Activated T-cell treated with anti-CD3 and anti-CD28 coated beads for 1 hour (primary cell): Measurements from ENCODE around the gene GNLY.

Source experiments
- DNase-seq: peaks from one replicate; pipeline ENCODE4 v3.0.0-alpha.2; 2020; ENCODE audit warnings: low read depth

The GNLY gene

DNA sequence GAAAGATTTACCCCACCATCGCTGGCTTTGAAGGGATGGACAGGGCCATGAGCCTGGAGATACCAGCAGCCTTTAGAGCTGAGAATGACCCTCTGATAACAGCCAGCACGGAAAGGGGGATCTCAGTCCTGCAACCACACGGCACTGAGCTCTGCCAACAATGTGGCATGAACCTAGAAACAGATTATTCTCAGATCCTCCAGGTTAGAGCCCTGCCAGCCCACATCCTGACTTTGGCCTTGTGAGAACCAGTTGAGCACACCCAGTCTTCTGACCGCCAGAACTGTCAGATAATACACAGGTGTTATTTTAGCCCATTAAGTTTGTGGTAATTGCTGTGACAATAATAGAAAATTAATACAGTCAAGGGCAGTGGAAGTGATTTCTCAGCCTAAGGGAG, 9.4 kb upstream of the GNLY start:
- no peak for DNase-seq

DNA sequence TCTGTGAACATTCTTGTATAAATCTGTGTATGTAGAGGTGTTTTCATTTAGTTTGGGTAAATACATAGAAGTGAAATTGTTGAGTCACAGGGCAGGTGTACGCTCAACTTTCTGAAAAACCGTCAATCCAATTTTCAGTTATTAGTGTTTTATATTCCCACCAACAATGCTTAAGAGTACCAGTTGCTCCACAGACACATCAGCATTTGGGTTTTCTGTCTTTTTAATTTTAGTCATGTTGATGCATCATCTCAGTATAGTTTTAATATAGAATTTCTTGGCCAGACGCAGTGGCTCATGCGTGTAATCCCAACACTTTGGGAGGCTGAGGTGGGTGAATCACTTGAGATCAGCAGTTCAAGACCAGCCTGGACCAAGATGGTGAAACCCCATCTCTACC, 3.2 kb upstream of the GNLY start:
- DNase-seq: no peak

GRCh38 chr2:85692039-85692645, 2.0 kb upstream of the GNLY start:
- no peak for DNase-seq

GRCh38 chr2:85695121-85695520, 963 bp downstream of the GNLY start:
- DNase-seq: no peak

GRCh38 chr2:85695691-85696668, 1.8 kb downstream of the GNLY start:
- no peak for DNase-seq

DNA sequence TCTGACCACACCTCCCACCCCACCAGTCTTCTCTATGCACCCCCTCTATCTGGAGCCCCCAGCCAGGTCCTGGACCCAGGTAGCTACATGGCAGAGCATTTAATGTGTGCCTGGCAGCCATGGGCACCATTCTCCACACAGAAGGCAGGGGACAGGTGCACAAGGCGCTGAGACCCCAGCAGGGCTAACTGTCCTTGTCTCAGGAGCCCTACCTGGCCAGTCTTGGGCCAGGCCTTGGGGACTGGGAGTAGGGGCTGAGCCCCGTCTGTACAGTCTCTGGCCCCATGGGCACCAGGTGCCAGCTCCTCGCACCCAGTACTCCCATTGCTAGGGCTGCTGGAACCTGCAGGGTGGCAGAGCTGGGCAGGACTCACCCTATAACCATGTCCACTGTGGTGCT, 2.9 kb downstream of the GNLY start:
- DNase-seq: no peak

DNA sequence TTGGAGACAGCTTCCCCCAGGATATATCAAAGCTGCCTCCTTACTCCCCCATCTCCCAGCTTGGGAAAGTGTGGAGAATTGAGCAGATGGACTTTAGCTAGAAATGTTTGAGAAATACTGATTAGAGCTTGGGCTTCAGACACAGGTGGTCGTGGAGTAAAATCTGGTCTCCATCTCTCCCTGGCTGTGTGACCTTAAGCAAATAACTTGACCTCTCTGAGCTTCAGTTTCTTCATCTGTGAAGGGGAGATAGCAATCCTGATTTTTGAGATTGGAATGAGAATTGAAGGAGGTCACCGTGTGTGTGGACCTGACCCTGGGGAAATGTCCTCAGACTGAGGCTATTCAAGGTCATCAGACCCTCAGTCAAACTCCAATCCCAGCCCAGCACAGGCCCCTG, 3.6 kb downstream of the GNLY start:
- DNase-seq: no peak

- no peak for DNase-seq
Measured at GRCh38 chr2:85698184-85698879, 4.2 kb downstream of the GNLY start.

DNA sequence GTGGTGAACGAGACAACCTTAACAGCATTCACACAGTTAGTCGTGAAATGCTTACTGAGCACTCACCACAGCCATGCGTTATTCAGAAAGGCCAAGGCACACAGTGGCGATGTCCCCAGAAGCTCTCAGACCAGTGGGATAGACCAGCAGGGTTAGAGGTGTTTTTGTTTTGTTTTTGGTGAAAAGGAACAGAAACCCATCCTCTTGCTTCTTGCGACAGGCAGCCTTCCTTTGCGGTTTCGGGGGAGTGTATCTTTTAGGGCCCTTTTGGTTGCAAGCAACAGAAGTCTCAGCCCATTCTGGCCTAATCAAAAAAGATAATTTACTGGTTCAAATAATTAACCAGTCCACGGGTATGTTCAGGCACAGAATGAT, 4.7 kb downstream of the GNLY start:
- DNase-seq: no peak

DNA sequence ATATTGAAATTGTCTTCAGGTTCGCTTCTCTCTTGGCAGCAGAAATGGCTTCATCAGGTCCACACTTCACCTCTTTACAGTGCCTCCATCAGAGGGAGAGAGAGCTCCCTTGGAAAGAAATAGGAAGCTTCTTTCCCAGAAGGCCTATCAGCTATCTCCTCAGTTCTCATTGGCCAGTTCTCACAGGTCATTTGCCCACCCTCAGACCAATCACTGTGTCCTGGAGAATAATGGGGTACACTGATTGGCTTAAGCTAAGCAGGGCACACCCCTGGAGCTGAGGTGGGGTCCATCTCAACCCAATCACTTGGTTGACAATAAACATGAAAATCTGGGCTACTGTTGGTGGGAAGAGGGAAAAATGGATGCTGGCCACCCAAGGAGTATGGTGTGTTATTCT, 5.2 kb downstream of the GNLY start:
- no peak for DNase-seq

DNA sequence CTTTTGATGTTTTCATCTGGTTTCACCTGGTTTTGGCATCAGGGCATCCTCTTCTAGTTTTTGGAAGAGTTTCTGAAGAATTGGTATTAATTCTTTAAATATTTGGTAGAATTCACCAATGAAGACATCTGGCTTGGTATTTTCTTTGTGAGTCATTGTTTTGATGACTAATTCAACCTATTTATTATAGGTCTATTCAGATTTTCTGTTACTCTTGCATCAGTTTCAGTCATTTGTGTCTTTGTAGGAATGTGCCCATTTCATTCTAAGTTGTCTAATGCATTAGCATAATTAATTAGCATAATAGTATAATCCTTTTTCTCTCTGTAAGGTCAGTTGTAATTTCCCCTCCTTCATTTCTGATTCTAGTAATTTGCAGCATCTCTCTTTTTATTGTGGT, 8.0 kb downstream of the GNLY start:
- DNase-seq: no peak

- no peak for DNase-seq
Measured at GRCh38 chr2:85702800-85703199, 8.6 kb downstream of the GNLY start.

- DNase-seq: no peak
Measured at GRCh38 chr2:85703329-85703728, 9.2 kb downstream of the GNLY start.

DNA sequence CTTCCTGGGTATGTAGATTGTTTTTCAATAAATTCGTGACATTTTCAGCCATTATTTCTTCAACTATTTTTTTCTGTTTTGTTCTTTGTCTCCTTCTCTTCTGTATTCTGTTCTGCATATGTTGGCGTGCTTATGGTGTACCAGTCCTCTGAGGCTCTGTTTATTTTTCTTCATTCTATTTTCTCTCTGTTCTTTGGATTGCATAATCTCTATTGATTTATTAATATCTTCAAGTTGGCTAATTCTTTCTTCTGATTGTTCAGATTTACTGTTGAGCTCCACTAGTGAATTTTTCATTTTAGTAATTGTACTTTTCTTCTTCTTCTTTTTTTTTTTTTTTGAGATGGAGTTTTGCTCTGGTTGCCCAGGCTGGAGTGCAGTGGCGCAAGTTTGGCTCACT, 9.9 kb downstream of the GNLY start:
- DNase-seq: no peak

- no peak for DNase-seq
Measured at GRCh38 chr2:85704800-85705679, 10.9 kb downstream of the GNLY start.

GRCh38 chr2:85705680-85706039, 11.5 kb downstream of the GNLY start:
- DNase-seq: no peak

DNA sequence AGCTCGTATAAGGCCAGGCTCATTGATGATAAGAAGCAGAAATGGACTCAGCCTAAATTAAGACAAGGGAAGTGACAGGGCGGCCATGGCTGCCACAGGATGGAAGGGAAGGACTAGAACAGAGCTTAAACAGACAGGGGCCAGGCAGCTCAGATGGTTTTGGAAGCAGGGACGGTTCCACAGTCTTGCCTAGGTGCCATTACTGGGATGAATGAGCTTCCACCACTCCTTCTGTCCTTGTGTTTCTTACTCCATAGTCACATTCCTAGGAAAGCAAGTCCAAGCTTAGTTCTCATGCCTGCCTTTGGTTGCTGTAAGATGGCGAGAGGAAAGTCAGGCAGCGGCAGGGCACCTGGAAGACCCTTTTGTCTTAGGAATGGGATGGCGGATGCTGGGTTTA, 11.9 kb downstream of the GNLY start:
- DNase-seq: no peak

GRCh38 chr2:85706599-85707296, 12.6 kb downstream of the GNLY start:
- DNase-seq: no peak

GRCh38 chr2:85707304-85707703, 13.1 kb downstream of the GNLY start:
- peak; percentile 25 for DNase-seq

DNA sequence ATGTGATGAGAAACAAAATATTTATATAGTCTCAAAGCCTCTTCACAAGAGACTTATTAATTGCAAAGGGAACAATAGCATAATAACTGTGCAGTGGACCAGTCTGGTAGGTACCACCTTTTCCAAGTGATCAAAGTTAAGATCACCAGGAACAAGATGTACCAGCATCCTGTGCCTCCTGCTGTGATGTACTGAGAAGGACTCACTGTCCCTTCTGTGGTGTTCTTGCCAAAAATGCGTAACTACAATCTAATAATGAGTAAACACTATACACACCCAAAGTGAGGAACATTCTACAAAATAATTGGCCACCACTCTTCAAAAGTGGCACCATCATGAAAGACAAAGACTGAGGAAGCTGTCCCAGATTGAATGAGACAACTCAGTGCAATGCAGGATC, 14.5 kb downstream of the GNLY start:
- no peak for DNase-seq

DNA sequence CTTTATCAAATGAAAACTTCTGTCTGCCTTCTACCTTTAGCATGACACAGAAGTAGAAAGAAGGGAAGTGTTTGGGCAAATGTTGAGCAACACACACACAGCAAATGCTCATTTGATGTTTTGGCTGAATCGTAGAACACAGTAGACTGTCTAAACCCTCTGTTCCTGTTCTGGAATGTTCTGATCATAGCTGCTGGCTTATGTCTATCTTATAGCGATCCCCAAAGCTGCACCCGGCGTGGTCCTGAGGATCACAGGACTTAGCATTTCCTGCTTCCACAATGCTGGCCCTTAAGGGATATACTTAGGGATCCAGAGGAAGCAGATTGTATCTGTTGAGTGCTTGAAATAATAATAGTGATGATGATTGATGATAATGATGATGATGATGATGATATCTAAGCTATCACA, 15.2 kb downstream of the GNLY start:
- no peak for DNase-seq
